ENCODE measurements around the gene HSF2BP.
"Not testable (repeated sequence)": the region's sequence is repeated elsewhere in the genome, so short reads cannot be mapped to it uniquely, and the experiment has no call there.

Gene HSF2BP

GRCh38 chr21:43574741-43575472 is 84.4 kb downstream of the HSF2BP start:
- H3K36me3 Mint-ChIP-seq (ENCODE audit: low read depth), result no peaks in the 10 kb centered on the region
- no peaks in the 10 kb centered on the region for H3K9me3 Mint-ChIP-seq
- H3K27me3 Mint-ChIP-seq (ENCODE audit: low read depth), result no peaks in the 10 kb centered on the region
- no peak for TF ChIP-seq CTCF (IDR thresholded peaks at IDR 0.05; ENCODE audit: unreplicated experiment in 3 of 3)
- H3K27ac Mint-ChIP-seq, result peak overlapping the region; percentile 89 to 98 (median 96)
- H3K4me1 Mint-ChIP-seq, result peaks cover 52% of the 10 kb centered on the region
- peak overlapping the region; percentile 10 to 59 (median 47) for H3K4me3 Mint-ChIP-seq

GRCh38 chr21:43573921-43574320 is 85.4 kb downstream of the HSF2BP start:
- peak overlapping the region in 1 of 3 experiments; percentile 98 for H3K27ac Mint-ChIP-seq
- no peak for TF ChIP-seq CTCF (IDR thresholded peaks at IDR 0.05; ENCODE audit: unreplicated experiment in 3 of 3)
- H3K4me1 Mint-ChIP-seq, result peaks cover 42% of the 10 kb centered on the region
- H3K36me3 Mint-ChIP-seq (ENCODE audit: low read depth), result no peaks in the 10 kb centered on the region
- no peaks in the 10 kb centered on the region for H3K27me3 Mint-ChIP-seq (ENCODE audit: low read depth)
- H3K9me3 Mint-ChIP-seq, result no peaks in the 10 kb centered on the region
- H3K4me3 Mint-ChIP-seq, result no peak overlapping the region

- H3K27ac Mint-ChIP-seq, result peak overlapping the region; percentile 4 to 62 (median 40)
- no peaks in the 10 kb centered on the region for H3K36me3 Mint-ChIP-seq (ENCODE audit: low read depth)
- peaks cover 30% of the 10 kb centered on the region for H3K4me1 Mint-ChIP-seq
- TF ChIP-seq CTCF (IDR thresholded peaks at IDR 0.05; ENCODE audit: unreplicated experiment in 3 of 3), result no peak
- no peak overlapping the region for H3K4me3 Mint-ChIP-seq
- H3K27me3 Mint-ChIP-seq (ENCODE audit: low read depth), result no peaks in the 10 kb centered on the region
- no peaks in the 10 kb centered on the region for H3K9me3 Mint-ChIP-seq
These were observed 86.8 kb downstream of the HSF2BP start for GRCh38 chr21:43572446-43572845.

GRCh38 chr21:43571976-43572375 is 87.3 kb downstream of the HSF2BP start:
- no peaks in the 10 kb centered on the region for H3K36me3 Mint-ChIP-seq (ENCODE audit: low read depth)
- H3K4me1 Mint-ChIP-seq, result peaks cover 30% of the 10 kb centered on the region

GRCh38 chr21:43570195-43570594 is 89.1 kb downstream of the HSF2BP start:
- H3K9me3 Mint-ChIP-seq; H3K36me3 Mint-ChIP-seq (ENCODE audit: low read depth); H3K27ac Mint-ChIP-seq; H3K4me3 Mint-ChIP-seq; H3K27me3 Mint-ChIP-seq (ENCODE audit: low read depth): not testable (repeated sequence)
- peaks cover 26% of the 10 kb centered on the region for H3K4me1 Mint-ChIP-seq

More at GRCh38 chr21:43571976-43572375, 87.3 kb downstream of the HSF2BP start:
- no peaks in the 10 kb centered on the region for H3K27me3 Mint-ChIP-seq (ENCODE audit: low read depth)
- peak overlapping the region in 2 of 3 experiments; percentile 4 to 61 for H3K27ac Mint-ChIP-seq
- TF ChIP-seq CTCF (IDR thresholded peaks at IDR 0.05; ENCODE audit: unreplicated experiment in 3 of 3), result no peak
- H3K4me3 Mint-ChIP-seq, result peak overlapping the region in 1 of 3 experiments; percentile 2
- no peaks in the 10 kb centered on the region for H3K9me3 Mint-ChIP-seq

GRCh38 chr21:43562451-43562850 is 96.8 kb downstream of the HSF2BP start:
- H3K36me3 Mint-ChIP-seq (ENCODE audit: low read depth), result not testable (repeated sequence)

GRCh38 chr21:43540561-43540960 is 118.7 kb downstream of the HSF2BP start:
- not testable (repeated sequence) for H3K4me3 Mint-ChIP-seq; H3K36me3 Mint-ChIP-seq (ENCODE audit: low read depth); H3K4me1 Mint-ChIP-seq; H3K27ac Mint-ChIP-seq; H3K27me3 Mint-ChIP-seq (ENCODE audit: low read depth); H3K9me3 Mint-ChIP-seq

More at GRCh38 chr21:43562451-43562850, 96.8 kb downstream of the HSF2BP start:
- not testable (repeated sequence) for H3K27me3 Mint-ChIP-seq (ENCODE audit: low read depth); H3K4me3 Mint-ChIP-seq; H3K9me3 Mint-ChIP-seq; H3K27ac Mint-ChIP-seq; H3K4me1 Mint-ChIP-seq

- H3K9me3 Mint-ChIP-seq; H3K4me3 Mint-ChIP-seq; H3K4me1 Mint-ChIP-seq; H3K27me3 Mint-ChIP-seq (ENCODE audit: low read depth); H3K36me3 Mint-ChIP-seq (ENCODE audit: low read depth); H3K27ac Mint-ChIP-seq: not testable (repeated sequence)
These were observed 136.7 kb downstream of the HSF2BP start for GRCh38 chr21:43522495-43523131.

GRCh38 chr21:43517701-43518100 is 141.6 kb downstream of the HSF2BP start:
- H3K9me3 Mint-ChIP-seq; H3K36me3 Mint-ChIP-seq (ENCODE audit: low read depth); H3K4me3 Mint-ChIP-seq; H3K4me1 Mint-ChIP-seq; H3K27me3 Mint-ChIP-seq (ENCODE audit: low read depth); H3K27ac Mint-ChIP-seq: not testable (repeated sequence)

- not testable (repeated sequence) for H3K4me3 Mint-ChIP-seq; H3K9me3 Mint-ChIP-seq; H3K27me3 Mint-ChIP-seq (ENCODE audit: low read depth); H3K4me1 Mint-ChIP-seq; H3K27ac Mint-ChIP-seq; H3K36me3 Mint-ChIP-seq (ENCODE audit: low read depth)
These were observed 142.2 kb downstream of the HSF2BP start for GRCh38 chr21:43516860-43517627.
